Bronchial epithelial cell (primary cell): ENCODE results near the gene SPATA4. TPM values are rescaled to one million over a fixed set of nuclear protein-coding genes. Genes with fewer than 3 reads are reported as not detected.

Experiments used
- DNase-seq: peaks from one replicate; pipeline ENCODE4 v3.0.0-alpha.2; 2010; ENCODE audit warnings: low read depth
- FAIRE-seq: peaks from 2 replicates; lab custom pipeline; 2011; peaks lifted over from hg19 to GRCh38; lab: Jason Lieb, UNC
- H3K27me3 ChIP-seq: 2 replicates; pipeline ENCODE4 v1.5.1; 2011; ENCODE audit warnings: low read length; ENCODE audit not compliant: control insufficient read depth, insufficient read depth
- H3K36me3 ChIP-seq: 2 replicates; pipeline ENCODE4 v1.5.1; 2011; ENCODE audit warnings: low read length; ENCODE audit not compliant: control insufficient read depth, insufficient read depth
- H3K4me3 ChIP-seq: 2 replicates; pipeline ENCODE4 v1.5.1; 2011; ENCODE audit warnings: mild to moderate bottlenecking, low read depth, low read length, control low read depth
- CTCF ChIP-seq: IDR thresholded peaks from 2 replicates; pipeline ENCODE4 v1.5.1; 2011; ENCODE audit warnings: mild to moderate bottlenecking, moderate library complexity, low read length, control low read depth, inconsistent platforms; ENCODE audit not compliant: insufficient read depth, severe bottlenecking
- total RNA-seq: library from RNA; depleted of rRNA; stranded (reverse); fragments of >200 nt; gene quantifications from 2 replicates; pipeline ENCODE4 v1.2.1, GENCODE V29; 2014

The SPATA4 gene
- under 0.01 and 0.13 TPM in 2 replicates for total RNA-seq

- Histone ChIP-seq H3K4me3 (peak within 1 kb of the TSS; percentile 41), H3K36me3 (no peaks in the 10 kb centered on the region), H3K27me3 (no peaks in the 10 kb centered on the region)
- no peak for TF ChIP-seq CTCF
- no peak for FAIRE-seq
- DNase-seq = peak; percentile 77
Measured at GRCh38 chr4:176195184-176195978, at the start of gene SPATA4. SPATA4 (minus strand) TSS chr4:176195585; CDS start chr4:176195562, 23 bp downstream.

GRCh38 chr4:176242764-176243347 is 47.5 kb upstream of the SPATA4 start:
- no peak for FAIRE-seq
- H3K4me3 ChIP-seq = no peak overlapping the region
- H3K36me3 ChIP-seq = no peaks in the 10 kb centered on the region
- no peaks in the 10 kb centered on the region for H3K27me3 ChIP-seq
- TF ChIP-seq CTCF = no peak
- DNase-seq = no peak

GRCh38 chr4:176241703-176242102 is 46.3 kb upstream of the SPATA4 start:
- FAIRE-seq = peak; percentile 23
- TF ChIP-seq CTCF = no peak
- DNase-seq = no peak
- H3K27me3 ChIP-seq = no peaks in the 10 kb centered on the region
- H3K36me3 ChIP-seq = no peaks in the 10 kb centered on the region
- H3K4me3 ChIP-seq = no peak overlapping the region

DNA sequence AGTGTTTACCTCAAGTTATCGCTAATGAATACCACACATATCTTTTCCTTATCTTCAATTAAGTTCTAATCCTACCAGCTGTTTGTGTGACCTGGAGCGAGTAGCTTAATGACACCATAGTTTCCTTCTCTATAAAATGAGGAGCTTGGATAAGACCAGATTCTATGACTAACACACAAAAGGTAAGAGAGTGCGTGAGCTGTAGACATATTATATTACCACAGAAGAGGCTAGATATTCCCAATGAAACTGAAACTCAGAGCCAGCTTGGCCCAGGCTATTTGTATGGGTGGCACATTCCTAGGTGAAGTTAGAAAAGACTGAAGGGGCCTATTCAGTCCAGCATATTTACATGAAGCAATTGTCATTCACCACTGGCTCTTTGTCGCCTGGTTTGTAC is 43.4 kb upstream of the SPATA4 start:
- no peak for TF ChIP-seq CTCF
- DNase-seq (peak; percentile 76), FAIRE-seq (no peak)
- Histone ChIP-seq H3K27me3 (no peaks in the 10 kb centered on the region), H3K4me3 (no peak overlapping the region), H3K36me3 (no peaks in the 10 kb centered on the region)

- no peak for TF ChIP-seq CTCF
- H3K27me3 ChIP-seq = no peaks in the 10 kb centered on the region
- H3K4me3 ChIP-seq = no peak overlapping the region
- FAIRE-seq (no peak), DNase-seq (no peak)
- H3K36me3 ChIP-seq = no peaks in the 10 kb centered on the region
Measured at GRCh38 chr4:176238157-176238610, 42.8 kb upstream of the SPATA4 start.
